NOMO-1 (cell line): ENCODE measurements around the gene ARID1B.

ENCODE experiments used
- DNase-seq, 2 experiments: peaks; one replicate each; lab custom pipeline; 2025; ENCODE audit not compliant: unreplicated experiment in 2 of 2; lab: John Stamatoyannopoulos, UW

The ARID1B gene

DNA sequence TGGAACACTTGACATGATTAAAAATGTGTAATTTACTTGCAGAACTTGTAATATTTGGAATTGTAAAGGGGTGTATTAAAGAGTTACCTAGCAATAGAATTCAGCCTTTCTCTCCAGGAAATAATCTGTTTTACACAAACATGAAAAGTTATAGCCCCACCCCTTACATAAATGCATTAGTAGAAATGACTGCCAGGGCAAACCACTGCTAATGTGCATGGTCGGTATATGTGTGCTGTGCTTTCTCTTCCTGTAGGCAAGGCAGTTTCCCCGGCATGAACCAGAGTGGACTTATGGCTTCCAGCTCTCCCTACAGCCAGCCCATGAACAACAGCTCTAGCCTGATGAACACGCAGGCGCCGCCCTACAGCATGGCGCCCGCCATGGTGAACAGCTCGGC, 389.6 kb downstream of the ARID1B start:
- DNase-seq: no peak

DNA sequence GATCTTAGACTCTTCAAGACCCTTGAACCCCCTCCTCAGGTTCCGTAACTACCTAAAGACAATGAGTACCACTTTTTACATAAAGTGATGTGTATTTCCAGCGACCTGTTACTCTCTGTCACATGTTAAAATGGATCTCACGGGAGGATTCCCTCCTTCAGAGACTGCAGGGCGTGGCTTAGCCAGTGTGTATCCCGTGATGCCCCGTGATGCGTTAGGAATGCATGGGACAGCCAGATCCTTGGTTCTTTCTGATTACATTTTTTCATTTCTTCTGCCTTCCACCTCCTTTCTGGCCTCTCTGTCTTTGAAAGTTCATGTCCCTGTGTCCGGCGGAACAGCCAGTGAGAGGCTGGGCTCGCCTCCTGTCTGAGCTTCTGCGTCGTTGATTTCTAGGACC, 390.7 kb downstream of the ARID1B start:
- no peak for DNase-seq

DNA sequence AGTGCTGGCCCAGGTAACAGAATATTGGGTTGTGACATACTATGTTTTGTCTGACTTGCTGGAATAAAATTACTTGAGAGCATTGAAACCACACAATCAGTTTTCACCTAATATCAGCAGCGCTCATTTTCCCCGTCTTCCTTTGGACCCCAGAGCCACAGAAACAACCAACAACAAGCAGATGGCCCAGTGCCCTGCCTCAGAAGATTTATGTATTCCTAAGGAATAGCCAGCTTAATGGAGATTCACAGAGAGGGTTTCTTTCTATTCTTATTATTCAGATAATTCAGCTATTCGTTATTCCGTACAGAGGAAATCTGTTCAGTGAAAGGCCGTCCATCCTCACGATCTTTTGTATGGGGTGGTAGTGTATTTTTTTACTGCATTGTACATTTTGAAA, 391.3 kb downstream of the ARID1B start:
- DNase-seq: no peak

DNA sequence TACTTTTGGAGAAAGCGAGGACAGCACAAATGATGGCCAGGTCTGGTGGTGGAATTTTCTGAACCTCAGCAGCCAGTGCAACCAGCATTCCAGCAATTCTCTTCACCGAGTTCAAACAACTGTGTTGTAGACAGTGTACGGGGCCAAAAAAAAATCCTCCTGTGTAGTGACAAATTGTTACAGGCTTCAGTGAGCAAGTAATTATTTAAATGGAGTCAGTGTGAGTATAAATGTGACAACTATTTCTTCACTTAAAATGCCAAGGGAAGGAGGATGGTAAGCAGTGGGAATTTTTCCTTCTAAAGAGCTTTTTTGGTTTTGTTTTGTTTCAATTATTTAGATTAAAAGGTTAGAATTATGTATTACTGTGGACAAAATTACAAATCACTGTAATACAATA, 392.0 kb downstream of the ARID1B start:
- no peak for DNase-seq

DNA sequence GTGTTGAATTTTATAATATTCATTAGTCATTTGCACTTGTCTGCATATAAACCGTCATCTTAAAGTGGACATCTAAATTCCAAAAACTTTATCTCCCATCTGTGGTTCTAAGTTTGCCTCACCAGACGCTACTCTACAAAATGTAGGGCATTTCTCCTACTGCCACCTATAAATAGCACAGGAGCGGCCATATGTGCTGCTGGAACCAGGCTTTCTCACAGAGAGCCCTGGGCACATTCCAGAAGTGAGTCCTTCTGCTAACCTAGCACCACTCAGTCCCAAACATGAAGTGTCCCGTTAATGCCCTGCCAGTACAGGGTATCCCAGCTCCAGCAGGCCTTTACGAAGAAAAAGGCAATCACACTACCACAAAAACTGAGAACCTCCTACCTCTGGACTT, 392.5 kb downstream of the ARID1B start:
- no peak for DNase-seq

DNA sequence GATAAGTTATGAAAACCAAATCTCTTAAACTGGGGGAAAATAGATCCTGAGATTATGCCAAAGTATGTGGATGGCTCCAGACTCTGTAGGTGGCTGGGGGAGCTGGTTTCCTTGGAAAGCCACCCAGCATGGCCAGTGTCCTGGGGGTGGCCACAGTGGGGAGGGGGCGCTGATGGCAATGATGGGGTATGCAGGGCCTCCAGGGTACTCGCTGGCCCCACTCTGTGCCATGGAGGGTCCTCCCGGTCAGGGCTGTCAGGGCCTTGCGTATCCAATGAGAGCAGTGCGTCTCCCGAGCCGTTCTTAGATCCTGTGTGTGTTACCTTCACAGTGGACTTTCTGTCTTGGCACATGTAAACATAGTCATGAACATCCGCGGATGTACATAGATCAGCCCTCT, 393.4 kb downstream of the ARID1B start:
- no peak for DNase-seq

DNA sequence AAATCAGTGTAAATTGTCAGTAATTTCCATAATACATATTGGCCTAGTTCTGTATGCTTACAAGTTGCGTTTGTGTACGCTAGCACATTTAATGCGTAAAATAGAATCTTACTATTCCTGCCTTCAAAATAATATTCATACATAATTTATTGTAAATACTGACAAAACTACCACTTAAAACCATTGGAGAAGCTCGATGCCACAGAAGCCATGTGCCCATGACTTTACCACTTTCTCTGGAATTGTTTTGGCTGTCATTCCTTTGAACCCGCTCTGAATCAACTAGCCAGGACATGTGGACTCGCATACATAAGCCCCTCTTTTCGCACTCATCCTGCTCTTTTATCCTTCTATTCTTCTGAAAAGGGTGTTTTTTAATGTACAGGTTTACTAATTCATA, 394.6 kb downstream of the ARID1B start:
- no peak for DNase-seq

DNA sequence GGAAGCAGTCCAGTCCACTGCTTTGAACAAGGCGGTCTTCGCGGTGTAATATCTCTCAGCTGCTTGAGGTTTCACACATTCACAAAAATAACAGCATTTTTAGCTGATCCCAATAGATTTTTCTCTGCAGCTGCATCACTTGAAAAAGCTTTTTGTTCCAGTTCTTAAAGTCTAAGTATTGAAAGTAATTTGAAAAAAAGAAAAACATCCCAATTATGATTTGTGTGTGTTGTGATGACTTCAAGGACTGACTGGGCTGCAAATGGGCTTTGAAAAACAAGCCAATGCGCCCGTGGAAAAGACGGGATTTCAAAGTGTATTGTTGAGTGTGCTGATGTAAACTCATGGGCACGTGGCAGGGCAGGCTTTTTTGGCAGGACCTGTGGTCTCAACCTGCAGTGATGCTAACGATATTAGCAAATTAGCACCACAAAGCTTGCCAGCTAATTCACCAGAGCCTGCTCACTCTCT, 395.1 kb downstream of the ARID1B start:
- DNase-seq: no peak

DNA sequence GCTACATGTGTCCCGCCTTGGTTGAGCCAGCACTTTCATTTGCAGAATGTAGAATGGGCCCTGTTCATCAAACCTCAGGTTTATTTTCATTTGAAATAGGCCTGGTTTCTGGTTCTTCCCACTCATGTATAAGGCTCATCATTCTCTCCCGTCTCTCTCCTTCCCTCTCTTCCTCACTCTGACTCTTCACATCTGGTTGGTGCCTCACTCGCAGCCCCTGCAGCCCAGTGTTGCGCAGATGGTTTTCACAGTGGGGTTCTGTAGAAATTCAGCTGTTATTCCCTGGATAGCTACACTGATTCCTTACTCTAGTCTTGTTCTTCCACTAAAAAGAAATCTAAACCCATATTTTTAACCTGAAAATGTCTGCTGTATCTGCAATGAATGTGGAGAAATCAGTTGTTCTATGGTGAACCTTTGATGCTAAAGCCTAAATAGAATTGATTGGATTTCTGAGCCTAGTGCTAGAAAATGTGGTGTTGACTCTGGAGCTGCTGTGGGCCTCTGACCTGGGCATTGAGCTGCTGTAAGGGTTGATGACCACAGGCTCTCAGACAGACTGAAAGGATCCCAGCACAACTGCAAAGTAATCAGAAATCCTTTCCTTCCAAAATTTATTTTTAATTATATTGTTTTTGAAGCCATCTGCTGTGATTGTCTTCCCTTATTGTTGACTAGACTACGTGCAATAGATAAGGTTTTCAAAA, 395.8 kb downstream of the ARID1B start:
- no peak for DNase-seq

DNA sequence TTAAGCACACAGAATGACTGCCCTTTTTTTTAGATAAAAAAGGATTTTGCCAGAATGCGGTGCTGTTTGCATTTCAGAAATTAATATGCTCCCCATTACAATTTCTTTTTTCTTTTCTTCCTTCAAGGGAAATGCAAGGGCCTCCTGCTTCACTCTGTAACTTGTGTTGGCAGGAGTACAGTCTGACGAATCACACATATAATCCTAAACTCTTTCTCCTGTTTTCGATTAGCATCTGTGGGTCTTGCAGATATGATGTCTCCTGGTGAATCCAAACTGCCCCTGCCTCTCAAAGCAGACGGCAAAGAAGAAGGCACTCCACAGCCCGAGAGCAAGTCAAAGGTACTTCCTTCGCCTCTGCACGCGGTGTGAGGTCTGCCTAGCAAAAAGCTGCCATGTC, 396.6 kb downstream of the ARID1B start:
- DNase-seq: no peak

DNA sequence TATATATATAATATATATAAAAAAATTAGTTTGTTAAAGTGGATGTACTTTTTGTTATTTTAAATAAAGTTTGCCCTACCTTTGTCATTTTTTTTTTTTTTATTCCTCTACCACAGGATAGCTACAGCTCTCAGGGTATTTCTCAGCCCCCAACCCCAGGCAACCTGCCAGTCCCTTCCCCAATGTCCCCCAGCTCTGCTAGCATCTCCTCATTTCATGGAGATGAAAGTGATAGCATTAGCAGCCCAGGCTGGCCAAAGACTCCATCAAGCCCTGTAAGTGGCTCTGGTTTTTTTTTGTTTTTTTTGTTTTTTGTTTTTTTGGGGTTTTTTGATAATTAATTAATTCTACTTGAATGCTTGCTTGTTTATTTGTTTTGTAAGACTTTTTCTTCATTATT, 397.6 kb downstream of the ARID1B start:
- DNase-seq: no peak

DNA sequence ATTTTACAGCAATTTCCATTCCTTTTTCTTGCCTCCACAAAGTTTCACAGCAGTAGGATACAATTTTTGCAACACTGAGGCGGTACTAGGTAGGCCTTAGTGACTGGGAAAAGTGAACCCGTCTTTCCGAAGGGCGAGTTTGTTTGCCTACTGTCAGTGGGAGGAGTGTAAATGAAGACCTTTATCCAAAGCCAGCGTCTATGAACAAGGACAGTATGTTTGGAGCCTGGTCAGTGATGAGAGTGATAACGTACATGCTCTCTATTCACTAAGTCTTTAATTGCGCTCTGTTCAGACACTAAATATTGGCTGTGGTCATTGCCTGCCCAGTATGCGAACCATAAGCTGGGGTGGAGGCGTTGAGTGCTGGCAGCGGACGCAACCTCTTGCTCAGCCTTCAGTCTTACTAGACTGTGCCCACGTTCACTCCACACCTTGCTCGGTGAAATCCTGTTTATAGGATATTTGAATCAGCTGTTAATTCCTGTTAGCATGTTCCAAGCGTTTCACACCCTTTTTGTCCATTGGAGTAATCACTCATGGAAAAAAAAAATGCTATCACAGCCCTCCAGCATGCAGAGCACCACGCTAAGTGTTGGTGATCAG, 400.7 kb downstream of the ARID1B start:
- DNase-seq: no peak

DNA sequence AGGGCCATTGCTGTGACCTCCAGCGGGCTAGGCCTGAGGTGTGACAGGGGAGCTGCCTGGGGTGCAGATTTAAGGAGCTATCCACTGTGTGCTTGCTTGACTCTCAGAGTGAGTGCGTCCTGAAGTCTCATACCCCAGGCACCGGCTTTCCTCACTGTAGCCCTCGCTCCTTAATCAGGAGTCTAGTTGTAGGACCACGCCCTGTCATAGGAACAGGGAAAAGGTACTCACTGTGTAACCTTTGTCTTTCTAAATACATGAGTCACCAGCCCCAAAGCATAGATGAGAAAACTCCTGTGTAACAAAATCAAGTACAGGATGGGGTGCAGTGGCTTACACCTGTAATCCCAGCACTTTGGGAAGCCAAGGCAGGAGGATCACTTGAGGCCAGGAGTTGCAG, 404.5 kb downstream of the ARID1B start:
- no peak for DNase-seq

DNA sequence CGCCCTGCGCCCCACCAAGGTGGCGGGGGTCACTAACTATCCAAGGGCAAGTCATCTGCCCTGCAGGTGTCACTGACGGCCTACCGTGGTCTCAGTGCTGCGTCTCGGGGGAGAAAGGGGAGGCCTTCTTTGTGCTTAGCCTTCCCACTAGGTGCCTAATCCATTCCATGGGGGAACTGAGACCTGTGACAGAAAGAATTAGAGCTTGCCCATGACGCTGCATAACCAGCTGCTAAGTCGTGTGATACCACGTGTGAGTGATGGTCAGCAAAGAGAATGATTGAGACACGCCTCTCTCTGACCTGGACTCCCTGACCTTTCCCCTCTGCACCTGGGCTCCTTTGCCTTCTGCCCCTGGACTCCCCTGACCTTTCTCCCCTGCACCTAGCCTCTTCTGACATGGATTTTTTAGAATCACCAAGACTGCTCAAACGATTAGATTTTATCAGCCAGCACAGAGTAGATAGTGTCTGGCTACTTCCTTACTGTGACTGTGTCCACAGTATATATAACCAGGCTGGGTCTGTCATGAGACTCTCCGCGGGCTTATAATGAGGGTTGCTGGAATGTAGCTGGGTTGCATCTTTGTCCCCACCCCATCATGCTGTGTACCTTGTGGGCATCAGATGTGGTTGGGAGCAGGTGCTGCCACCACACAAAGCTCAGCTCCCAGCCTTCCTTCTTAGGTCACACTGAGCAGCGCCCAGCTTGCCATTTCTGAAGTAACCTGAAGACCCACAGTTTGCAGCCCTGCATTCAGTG, 405.5 kb downstream of the ARID1B start:
- DNase-seq: no peak

DNA sequence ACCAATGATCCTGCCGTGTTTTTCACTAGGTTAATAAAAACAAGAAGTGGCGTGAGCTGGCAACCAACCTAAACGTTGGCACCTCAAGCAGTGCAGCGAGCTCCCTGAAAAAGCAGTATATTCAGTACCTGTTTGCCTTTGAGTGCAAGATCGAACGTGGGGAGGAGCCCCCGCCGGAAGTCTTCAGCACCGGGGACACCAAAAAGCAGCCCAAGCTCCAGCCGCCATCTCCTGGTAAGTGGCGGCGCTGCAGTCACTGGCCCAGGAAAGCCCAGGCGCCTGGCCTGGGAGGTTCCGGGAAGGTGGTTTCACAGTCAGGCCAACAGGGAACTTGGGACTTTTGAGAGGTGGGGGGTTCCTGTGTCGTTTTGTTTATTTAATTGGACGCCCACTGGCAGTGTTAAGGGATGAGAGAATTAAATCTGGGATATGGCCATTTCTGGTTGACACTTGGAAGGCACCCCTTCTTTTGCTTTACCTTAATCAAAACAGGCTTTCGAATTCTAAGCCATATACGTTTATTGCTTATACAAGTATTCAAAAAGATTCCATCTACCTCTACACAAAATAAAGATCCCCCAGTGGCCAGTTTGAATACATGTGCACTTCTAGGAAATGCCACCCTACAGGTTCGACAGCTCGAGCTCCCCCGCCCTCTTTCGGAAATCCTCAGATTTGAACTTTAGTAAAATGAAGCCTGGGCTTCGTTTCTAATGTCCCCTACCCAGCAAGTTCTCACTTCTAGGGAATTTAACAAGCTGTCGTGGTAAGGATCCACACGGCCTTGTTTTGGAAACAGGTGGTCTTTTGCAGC, 407.2 kb downstream of the ARID1B start:
- DNase-seq: peak in 1 of 2 experiments; percentile 2

DNA sequence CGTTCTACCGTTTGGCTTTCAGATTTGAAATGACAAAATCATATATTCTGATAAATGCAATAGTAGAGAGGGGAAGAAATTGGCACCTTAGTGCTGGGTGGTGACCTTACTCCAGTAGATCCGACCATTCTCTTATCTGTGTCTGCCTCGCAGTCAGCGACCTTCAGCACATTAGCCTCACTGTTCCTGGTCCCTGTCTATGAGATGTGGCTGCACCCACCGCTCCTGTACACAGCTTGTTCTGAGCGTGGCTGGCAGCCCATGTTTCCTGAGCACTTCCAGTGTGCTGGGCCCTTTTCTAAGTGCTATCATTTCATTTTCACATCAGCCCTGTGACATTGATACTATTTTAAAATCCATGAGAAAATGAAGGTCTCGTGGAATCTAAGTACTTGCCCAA, 408.0 kb downstream of the ARID1B start:
- DNase-seq: no peak

DNA sequence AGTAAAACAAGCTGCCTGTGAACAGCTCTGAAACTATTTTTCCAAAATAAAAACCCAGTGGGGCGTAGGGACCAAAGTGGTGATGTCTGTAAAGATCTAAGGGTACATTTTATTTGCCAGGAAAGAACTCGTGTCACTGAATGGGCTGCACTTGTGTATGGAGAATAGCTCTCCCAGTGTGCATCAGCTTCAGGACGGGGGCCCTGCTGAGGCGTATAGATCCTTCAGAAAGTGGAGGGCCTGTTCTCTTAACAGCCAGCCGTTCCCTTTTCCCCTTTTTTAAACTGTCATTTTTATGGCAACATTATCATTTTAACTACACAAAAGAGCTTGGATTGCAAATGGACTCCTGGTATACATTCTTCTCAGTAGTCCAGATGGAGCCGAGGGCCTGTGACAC, 408.8 kb downstream of the ARID1B start:
- DNase-seq: no peak

DNA sequence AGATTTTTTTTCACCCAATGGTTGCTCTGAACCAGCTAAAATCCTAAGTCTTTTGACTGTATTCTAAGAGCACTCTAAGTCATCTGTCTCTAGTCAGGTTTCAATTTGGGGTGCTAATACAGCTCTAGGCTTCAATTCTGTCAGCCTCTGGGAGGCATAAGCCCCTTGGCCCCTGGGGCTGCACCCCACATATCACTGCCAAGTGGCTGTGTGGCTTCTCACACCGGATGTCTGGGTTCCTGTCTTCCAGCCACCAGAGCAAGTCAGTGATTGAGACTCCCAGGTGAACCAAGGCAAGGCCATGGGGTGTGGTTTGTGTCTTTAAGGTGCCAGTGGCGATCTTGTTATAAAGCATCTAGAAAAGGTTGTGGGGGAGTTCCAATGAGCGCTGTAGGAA, 409.6 kb downstream of the ARID1B start:
- DNase-seq: no peak

DNA sequence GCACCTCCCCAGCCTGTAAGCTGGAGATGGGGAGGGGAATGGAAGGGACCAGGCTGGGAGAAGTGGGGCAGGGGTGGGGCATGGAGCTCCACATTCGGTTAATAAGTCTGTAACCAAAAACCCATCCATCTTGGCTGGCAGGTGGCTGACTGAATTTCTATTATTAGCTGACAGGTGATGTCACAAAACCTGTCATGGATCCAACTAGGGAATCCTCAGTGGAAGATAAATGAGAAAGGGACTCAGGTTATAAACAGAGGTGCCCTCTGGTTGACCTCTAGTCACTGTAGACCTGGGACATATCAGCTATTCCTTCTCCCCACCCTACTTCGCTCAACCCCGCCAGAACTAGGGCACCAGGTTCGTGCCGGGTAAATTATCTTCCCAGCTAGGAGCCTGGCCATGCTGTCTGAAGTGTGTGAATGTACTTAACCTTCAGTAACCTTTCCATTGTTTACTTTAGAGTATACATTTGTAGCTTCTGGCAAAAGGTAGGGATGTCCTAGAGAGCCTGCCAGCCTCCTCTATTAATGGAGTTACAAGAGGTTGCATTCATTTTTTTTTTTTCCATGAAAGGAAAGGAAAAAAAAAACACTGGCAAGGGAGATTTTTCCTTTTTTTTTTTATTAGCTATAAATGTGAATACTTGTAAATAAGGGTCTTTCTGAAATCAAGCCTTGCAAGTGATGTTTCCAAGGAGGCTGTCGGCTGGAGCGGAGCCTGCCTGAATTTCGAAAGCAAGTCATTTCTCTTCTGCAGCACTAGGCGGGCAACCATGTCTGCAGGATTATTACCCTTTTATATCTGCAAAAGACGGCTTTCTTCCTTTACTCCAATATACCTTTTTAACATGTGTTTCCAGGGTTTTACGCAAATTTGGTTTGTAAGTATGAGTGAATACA, 410.3 kb downstream of the ARID1B start:
- no peak for DNase-seq

DNA sequence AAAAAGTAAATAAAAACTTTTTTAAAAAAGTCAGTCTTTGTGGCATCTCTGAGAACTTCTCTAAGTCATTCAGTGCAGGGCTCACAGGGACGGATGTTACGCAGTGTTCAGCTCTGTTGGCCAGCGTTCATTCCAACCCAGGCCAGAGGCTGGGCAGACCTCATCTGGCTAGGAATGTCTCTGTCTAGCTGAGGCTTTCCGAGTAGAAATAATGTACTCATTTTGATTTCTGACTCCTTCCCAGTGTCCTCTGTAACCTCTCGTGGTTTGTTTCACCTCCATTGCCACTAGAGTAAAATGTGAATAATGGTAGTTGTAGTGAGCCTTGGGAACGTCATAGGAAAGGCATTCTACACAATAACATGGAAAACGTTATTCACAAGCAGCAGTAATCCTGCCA, 411.0 kb downstream of the ARID1B start:
- no peak for DNase-seq
